GM23338 (cell line): ENCODE measurements around the gene TMEM74B.

Source experiments
- CREB1 ChIP-seq: fragments of 250-450 bp; sonication (Bioruptor Pico); IDR thresholded peaks from 2 replicates; pipeline ENCODE4 v1.5.0; 2020; ENCODE audit warnings: low read depth, mild to moderate bottlenecking, moderate library complexity
- CTCF ChIP-seq, 2 experiments: fragments of 200-600 bp in 1 of 2; sonication (generic) in 1 of 2; conservative IDR thresholded peaks; 2 replicates each; pipeline versions ENCODE4 v1.5.1 to v1.6.1; 2016 to 2017; ENCODE audit warnings: antibody characterized with exemption in 2 of 2, low read depth in 2 of 2, mild to moderate bottlenecking in 2 of 2, moderate library complexity in 1 of 2
- EZH2 ChIP-seq: fragments of 200-600 bp; sonication (generic); IDR thresholded peaks from one replicate; pipeline ENCODE4 v1.8.0; 2017; ENCODE audit warnings: antibody characterized with exemption, mild to moderate bottlenecking, low read depth; ENCODE audit not compliant: unreplicated experiment
- EZH2phosphoT487 ChIP-seq: fragments of 200-600 bp; sonication (generic); IDR thresholded peaks from one replicate; pipeline ENCODE4 v1.8.1; 2018; ENCODE audit warnings: antibody characterized with exemption; ENCODE audit not compliant: unreplicated experiment
- POLR2AphosphoS5 ChIP-seq: IDR thresholded peaks from 2 replicates; pipeline ENCODE4 v1.6.1; 2016; ENCODE audit warnings: antibody characterized with exemption, low read depth
- REST ChIP-seq: IDR thresholded peaks from one replicate; pipeline ENCODE4 v1.6.1; 2018; ENCODE audit warnings: antibody characterized with exemption; ENCODE audit not compliant: unreplicated experiment

DNA sequence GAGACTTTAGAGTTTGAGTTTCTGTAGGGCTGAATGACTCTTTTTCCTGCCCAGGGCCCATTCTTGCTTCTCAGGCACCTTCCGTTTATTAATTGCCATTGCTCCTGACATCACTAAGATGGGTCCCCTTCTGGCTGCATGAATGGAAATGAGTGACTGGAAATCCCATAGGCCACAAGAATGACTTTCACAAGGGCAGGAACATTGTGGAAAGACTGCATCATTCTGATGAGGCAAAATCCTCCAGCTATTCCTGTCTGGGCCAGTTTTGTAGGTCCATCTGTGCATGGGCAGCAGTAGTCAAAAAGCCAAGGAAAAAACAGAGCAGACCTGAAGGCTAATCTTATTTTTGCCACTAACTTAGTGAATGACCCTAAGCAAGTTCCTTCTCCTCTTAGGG is 19.3 kb downstream of the TMEM74B start:
- TF ChIP-seq CREB1 (CRISPR knock-in tag) (no peak), CTCF (conservative IDR thresholded peaks at IDR 0.05; ENCODE audit: low read depth in 2 of 2) (no peak), REST (no peak), EZH2 (no peak), EZH2phosphoT487 (no peak), POLR2AphosphoS5 (no peak)
